ENCODE measurements around the gene DCLRE1C. TPM values are rescaled to one million over a fixed set of nuclear protein-coding genes. Genes with fewer than 3 reads are reported as not detected.

Gene DCLRE1C
- total RNA-seq, 1 donor from 2014 or later = 4.7 TPM

GRCh38 chr10:14852236-14852635 is 101.7 kb downstream of the DCLRE1C start:
- peaks cover 0 to 27% (median 11%) of the 10 kb centered on the region in 3 donors for H3K36me3 ChIP-seq (ENCODE audit: control insufficient read depth in 3 of 3, insufficient read depth in 3 of 3, low read length in 3 of 3)
- no peak overlapping the region for H3K9ac ChIP-seq (ENCODE audit: low read depth in 1 of 3, low read length in 3 of 3)
- no peaks in the 10 kb centered on the region for H3K4me1 ChIP-seq (ENCODE audit: control insufficient read depth in 3 of 3, insufficient read depth in 3 of 3, low read length in 3 of 3)
- H3K4me3 ChIP-seq (ENCODE audit: low read length in 3 of 3) = no peak overlapping the region
- H3K27ac ChIP-seq (ENCODE audit: low read depth, low read length) = no peak overlapping the region
- no peaks in the 10 kb centered on the region for H3K9me3 ChIP-seq (ENCODE audit: control insufficient read depth in 3 of 3, low read length in 3 of 3)
- no peaks in the 10 kb centered on the region for H3K27me3 ChIP-seq (ENCODE audit: control insufficient read depth in 3 of 3, insufficient read depth in 3 of 3, low read length in 3 of 3)

Other genes with a start within 250 kb of the DCLRE1C start
- 13.6 TPM for gene FAM107B, start 179.2 kb downstream of the DCLRE1C start, total RNA-seq
- 1.0 TPM for gene CDNF, start 116.1 kb downstream of the DCLRE1C start, total RNA-seq
- gene HSPA14, start 115.8 kb downstream of the DCLRE1C start, total RNA-seq = 11.0 TPM
- gene MSANTD7, start 115.8 kb downstream of the DCLRE1C start, total RNA-seq = 12.0 TPM
- 13.0 TPM for gene SUV39H2, start 75.2 kb downstream of the DCLRE1C start, total RNA-seq
- not detected for gene MEIG1, start 5.3 kb upstream of the DCLRE1C start, total RNA-seq
- 1.0 TPM for gene OLAH, start 89.8 kb upstream of the DCLRE1C start, total RNA-seq
- 1.6 TPM for gene ACBD7, start 134.7 kb upstream of the DCLRE1C start, total RNA-seq
- gene RPP38, start 143.3 kb upstream of the DCLRE1C start, total RNA-seq = 6.3 TPM
- 14.6 TPM for gene NMT2, start 214.6 kb upstream of the DCLRE1C start, total RNA-seq

All from skeletal muscle tissue (tissue), 4 donors.